Fibroblast of the aortic adventitia (primary cell): ENCODE data around the gene YWHAE. TPM values are rescaled to one million over a fixed set of nuclear protein-coding genes. Genes with fewer than 3 reads are reported as not detected.

Source experiments
- DNase-seq: peaks from one replicate; pipeline ENCODE4 v3.0.0-alpha.2; 2010; ENCODE audit warnings: low read depth
- H3K4me3 ChIP-seq: 2 replicates; pipeline ENCODE4 v1.5.1; 2011; ENCODE audit warnings: low read depth, mild to moderate bottlenecking, control low read depth, low read length, moderate library complexity
- total RNA-seq: library from RNA; depleted of rRNA; stranded (reverse); fragments of >200 nt; gene quantifications from 2 replicates; pipeline ENCODE4 v1.2.3, GENCODE V29; 2012; ENCODE audit warnings: low replicate concordance
- TF ChIP-seq, protein P1 (sequence below): IDR thresholded peaks from 2 replicates; pipeline ENCODE4 v1.5.1; 2011; ENCODE audit warnings: mild to moderate bottlenecking, low read length, control low read depth, inconsistent platforms; ENCODE audit not compliant: insufficient read depth

YWHAE gene
- total RNA-seq, 1 donor, result 628 TPM

DNA sequence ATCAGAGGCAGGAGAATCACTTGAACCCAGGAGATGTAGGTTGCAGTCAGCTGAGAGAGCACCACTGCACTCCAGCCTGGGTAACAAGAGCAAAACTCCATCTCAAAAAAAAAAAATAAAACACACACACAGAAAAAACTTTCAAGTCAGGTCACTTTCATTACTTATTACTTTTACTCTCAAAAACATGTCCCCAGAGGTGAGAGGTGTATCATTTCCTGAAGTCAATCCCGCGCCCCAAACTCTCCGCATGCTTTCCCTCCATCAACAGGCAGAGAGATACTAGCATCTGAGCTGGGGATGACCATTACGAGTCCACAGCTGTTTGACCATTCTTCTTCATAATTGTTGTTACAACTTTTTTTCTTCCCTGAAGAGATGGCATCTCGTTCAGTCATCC, 48.7 kb downstream of the YWHAE start:
- H3K4me3 ChIP-seq, result no peak overlapping the region
- no peak for DNase-seq
- TF ChIP-seq, protein P1, sequence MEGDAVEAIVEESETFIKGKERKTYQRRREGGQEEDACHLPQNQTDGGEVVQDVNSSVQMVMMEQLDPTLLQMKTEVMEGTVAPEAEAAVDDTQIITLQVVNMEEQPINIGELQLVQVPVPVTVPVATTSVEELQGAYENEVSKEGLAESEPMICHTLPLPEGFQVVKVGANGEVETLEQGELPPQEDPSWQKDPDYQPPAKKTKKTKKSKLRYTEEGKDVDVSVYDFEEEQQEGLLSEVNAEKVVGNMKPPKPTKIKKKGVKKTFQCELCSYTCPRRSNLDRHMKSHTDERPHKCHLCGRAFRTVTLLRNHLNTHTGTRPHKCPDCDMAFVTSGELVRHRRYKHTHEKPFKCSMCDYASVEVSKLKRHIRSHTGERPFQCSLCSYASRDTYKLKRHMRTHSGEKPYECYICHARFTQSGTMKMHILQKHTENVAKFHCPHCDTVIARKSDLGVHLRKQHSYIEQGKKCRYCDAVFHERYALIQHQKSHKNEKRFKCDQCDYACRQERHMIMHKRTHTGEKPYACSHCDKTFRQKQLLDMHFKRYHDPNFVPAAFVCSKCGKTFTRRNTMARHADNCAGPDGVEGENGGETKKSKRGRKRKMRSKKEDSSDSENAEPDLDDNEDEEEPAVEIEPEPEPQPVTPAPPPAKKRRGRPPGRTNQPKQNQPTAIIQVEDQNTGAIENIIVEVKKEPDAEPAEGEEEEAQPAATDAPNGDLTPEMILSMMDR, result no peak

- TF ChIP-seq, protein P1, result no peak
- no peak overlapping the region for H3K4me3 ChIP-seq
- DNase-seq, result peak; percentile 48
These were observed 52.3 kb downstream of the YWHAE start for GRCh38 chr17:1347589-1348323.

DNA sequence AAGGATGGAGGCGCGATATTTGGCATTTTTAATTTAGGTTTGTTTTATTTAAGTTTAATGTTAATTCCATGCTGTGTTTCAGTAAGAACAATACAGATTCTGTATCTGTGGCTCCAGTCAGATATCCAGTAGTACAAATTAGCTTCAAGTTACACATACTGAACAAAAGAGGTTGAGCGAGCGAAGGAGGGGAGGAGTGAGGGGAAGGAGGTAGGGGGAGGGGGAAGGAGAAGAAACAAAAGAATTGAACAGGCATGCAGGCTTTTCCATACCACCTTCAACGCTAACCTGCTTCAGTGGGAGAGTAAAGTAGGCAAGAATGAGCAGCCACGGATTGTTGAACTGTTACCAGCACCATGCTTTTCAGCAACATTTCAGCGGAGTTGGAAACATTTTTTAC, 55.5 kb downstream of the YWHAE start:
- H3K4me3 ChIP-seq, result no peak overlapping the region
- TF ChIP-seq, protein P1, result no peak
- DNase-seq, result no peak

- no peak for DNase-seq
- no peak overlapping the region for H3K4me3 ChIP-seq
- TF ChIP-seq, protein P1, result no peak
These were observed 56.5 kb downstream of the YWHAE start for GRCh38 chr17:1343554-1343953.

DNA sequence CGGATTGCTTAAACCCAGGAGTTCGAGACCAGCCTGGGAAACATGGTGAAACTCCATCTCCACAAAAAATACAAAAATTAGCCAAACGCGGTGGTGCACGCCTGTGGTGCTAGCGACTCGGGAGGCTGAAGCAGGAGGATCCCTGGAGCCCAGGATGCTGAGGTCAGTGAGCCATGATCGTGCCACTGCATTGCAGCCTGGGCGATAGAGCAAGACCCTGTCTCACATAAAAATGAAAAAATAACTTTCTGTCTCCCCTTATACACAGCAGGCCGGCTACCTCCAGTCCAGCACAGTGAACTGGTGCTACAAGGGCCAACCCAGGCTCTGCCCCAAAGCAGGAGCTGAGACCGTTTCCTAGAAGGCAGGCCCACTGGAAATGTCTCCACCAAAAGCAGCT, 59.7 kb downstream of the YWHAE start:
- no peak overlapping the region for H3K4me3 ChIP-seq
- no peak for DNase-seq
- TF ChIP-seq, protein P1, result no peak

DNA sequence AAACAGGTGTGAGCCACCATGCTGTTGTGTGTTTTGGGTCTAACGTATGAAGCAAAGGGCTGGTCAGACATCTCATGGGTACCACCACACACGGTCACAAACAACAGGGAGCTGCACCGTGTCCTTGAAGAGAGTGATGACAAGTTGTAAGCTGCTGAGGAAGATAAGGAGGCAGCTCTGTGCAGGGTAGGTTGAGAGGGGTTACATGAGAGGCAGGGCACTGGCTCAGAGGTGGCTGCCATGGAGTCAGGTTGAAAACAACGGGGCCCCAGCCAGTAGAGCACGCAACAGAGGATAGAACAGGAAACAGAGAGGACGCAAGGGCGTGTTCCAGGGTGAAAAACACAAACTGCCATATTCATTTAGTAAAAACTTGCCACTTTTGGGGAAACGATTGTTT, 68.3 kb downstream of the YWHAE start:
- TF ChIP-seq, protein P1, result no peak
- no peak overlapping the region for H3K4me3 ChIP-seq
- no peak for DNase-seq
